Activated T-cell treated with anti-CD3 and anti-CD28 coated beads, Interleukin-2, amount 50 U/mL, for 48 hours (primary cell): ENCODE results near the gene MRPS12.
"Not testable (repeated sequence)": the region's sequence is repeated elsewhere in the genome, so short reads cannot be mapped to it uniquely, and the experiment has no call there.

Source experiments
- DNase-seq, 2 experiments: peaks; one replicate each; pipeline ENCODE4 v3.0.0-alpha.2; 2020

The MRPS12 gene

GRCh38 chr19:38930776-38931520 is at the start of gene MRPS12:
Gene MRPS12, plus strand, starts transcription at chr19:38930944. Its CDS starts 351 bp downstream, at chr19:38931295.
- peak in 1 of 2 experiments; percentile 98 for DNase-seq

DNA sequence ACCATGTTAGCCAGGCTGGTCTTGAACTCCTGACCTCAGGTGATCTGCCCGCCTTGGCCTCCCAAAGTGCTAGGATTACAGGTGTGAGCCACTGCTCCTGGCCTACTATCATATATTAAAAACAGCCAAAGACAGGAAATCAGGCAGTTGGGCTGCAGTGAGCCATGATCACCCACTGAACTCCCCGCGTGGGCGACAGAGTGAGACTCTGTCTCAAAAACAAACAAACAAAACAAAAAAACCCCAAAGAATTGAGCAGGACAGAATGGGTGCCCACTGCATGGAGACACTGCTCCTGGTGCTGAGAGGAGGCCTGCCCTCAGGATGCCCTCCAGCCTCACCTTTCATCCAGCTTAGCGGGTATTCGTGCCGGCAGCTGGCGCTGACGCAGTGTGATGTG is 47.5 kb upstream of the MRPS12 start:
- no peak for DNase-seq

DNA sequence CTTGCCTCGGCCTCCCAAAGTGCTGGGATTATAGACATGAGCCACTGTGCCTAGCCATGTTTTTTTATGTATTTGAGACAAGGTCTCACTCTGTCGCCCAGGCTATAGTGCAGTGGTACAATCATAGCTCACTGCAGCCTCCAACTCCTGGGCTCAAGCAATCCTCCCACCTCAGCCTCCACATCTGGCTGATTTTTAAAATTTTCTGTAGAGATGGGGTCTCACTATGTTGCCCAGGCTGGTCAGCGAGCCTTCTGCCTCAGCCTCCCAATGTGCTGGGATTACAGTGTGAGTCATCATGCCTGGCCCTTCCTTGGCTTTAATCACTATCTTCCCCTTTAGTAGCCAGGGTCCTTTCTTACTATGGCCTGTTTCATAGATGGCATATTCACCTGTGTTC is 46.1 kb upstream of the MRPS12 start:
- not testable (repeated sequence) for DNase-seq

DNA sequence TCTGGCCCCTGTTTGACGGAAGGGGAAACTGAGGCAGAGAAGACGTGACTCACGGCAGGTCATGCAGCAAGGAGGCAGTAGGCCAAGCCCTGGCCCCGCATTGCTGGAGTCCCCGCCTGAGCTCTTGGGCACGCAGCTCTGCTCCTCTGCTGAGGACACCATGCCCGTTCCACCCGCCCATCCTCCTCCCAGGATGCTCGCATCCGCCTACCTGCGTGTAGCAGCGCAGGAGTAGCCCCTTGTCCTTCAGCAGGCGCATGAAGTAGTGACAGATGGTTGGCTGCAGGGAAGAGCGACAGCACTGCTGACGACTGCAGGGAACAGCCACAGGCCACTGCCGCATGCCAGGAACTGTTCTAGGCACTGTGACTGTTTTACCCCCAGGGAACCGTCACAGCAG is 41.9 kb upstream of the MRPS12 start:
- no peak for DNase-seq

- DNase-seq: no peak
Observed at GRCh38 chr19:38889803-38890202, 40.9 kb upstream of the MRPS12 start.

DNA sequence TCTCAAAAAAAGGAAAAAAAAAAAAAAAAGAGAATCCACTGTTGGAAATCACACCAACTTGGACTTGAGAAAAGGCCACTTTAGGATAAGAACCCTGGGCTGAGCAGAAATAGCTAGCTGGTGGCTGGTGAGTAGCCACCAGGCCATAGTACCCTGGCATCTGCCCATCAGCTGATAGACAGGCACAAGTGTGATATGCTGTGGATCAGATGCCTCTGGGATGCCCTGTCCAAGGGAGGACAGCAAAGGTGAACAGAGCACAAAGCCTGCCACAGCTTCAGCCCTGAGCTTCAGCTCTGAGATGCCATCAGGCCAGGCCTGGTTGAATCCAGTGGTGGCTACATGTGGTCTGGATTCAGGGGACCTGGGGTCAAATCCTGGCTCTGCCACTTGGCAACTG is 40.1 kb upstream of the MRPS12 start:
- DNase-seq: no peak

DNA sequence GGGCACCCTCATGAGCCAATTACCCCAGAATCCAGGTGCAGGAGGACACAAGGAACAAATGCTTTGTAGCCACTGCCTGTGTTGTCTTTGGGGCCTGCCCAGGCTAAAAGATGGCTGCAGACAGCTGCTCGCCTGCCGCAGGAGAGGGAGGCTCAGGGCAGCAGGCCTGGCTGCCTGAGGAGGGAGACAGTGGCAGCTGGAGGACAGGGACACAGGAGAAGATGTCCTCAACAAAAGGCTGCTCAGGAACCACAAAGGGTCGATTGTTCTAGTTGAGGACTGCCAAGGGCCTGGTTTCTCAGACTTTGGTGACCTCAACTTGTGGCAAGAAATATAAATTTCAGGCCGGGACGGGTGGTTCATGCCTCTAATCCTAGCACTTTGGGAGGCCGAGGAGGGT is 39.0 kb upstream of the MRPS12 start:
- no peak for DNase-seq

GRCh38 chr19:38892841-38893240 is 37.9 kb upstream of the MRPS12 start:
- no peak for DNase-seq

- no peak for DNase-seq
Observed at GRCh38 chr19:38893341-38893771, 37.4 kb upstream of the MRPS12 start.

DNA sequence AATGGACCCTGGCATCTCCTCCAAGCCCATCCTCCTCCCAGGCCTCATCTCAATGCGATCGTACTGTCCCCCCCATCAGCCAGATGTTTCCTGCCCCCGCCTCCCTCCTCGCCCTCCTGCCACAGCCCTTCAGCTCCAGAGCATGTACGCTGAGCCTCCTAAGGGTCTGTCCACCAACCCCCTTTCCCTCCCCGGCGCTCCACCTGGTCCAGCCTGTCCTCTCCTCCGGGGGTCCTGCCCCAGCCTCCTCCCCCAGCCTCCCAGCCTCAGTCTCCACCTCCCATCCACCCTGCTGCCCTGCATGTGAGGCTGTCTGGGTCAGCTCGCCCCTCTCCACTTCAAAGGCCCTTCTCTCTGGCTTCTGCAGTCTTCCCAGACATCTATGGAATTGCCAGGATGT is 35.8 kb upstream of the MRPS12 start:
- no peak for DNase-seq

- DNase-seq: no peak
Observed at GRCh38 chr19:38898788-38899446, 31.8 kb upstream of the MRPS12 start.

DNA sequence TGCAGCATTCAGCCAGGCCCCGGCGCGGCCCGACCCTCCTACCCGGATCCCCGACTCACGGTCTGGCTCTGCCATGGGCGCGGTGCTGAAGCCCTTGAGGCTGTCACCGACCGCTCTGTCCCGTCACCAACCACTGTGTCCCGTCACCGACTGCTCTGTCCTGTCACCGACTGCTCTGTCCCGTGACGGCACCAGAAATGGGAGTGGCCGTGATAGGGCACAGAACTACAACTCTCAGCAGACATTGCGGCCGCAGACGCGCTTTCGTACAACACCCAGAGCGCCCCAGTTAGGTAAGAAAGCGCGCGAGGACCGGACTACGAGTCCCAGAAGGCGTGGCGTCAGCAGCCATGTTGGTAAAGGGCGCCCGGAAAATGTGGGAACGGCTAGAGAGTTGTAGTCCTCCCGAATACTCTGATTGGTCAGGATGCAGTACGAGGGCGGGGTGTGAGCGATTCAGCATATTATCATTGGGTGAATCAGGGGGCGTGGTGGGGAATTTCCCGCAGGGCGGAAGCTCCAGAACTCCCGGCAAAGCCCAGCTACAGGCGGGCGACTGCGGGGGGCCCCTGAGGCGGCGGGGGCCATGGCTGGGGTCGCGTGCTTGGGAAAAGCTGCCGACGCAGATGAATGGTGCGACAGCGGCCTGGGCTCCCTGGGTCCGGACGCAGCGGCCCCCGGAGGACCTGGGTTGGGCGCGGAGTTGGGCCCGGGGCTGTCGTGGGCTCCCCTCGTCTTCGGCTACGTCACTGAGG is 31.1 kb upstream of the MRPS12 start, which contains the start of the genes NFKBIB and SIRT2:
Gene NFKBIB (plus strand): TSS at position 523 of the 755 bp plus-strand sequence. CDS start 64 bp downstream, at position 587.
Gene SIRT2 (minus strand): TSS at position 172 of the 755 bp plus-strand sequence. CDS start 97 bp downstream, at position 75.
- peak; percentile 99 for DNase-seq

GRCh38 chr19:38900202-38900629 is 30.5 kb upstream of the MRPS12 start:
- DNase-seq: no peak

DNA sequence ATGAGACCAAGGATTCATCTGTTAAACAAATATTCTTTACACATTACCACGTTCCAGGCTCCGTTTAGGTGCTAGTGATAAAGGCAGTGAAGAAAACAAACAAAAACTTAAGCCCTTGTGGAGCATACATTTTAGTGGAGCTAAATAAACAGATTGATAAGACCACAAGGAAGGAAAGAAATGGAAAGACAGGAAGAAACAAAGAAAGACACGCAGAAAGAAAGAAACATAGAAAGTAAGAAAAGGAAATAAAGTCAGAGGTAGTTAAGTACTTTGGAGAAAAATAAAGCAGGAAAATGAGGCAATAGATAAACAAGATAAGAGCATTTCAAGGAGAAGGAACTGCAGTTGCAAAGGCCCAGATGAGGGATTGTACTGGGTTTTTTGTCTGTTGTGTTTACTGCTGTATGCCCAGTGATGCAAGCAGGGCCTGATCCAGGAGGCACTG is 30.0 kb upstream of the MRPS12 start:
- DNase-seq: no peak

GRCh38 chr19:38901683-38902082 is 29.1 kb upstream of the MRPS12 start:
- no peak for DNase-seq

- DNase-seq: no peak
Observed at GRCh38 chr19:38904581-38905539, 25.9 kb upstream of the MRPS12 start.

DNA sequence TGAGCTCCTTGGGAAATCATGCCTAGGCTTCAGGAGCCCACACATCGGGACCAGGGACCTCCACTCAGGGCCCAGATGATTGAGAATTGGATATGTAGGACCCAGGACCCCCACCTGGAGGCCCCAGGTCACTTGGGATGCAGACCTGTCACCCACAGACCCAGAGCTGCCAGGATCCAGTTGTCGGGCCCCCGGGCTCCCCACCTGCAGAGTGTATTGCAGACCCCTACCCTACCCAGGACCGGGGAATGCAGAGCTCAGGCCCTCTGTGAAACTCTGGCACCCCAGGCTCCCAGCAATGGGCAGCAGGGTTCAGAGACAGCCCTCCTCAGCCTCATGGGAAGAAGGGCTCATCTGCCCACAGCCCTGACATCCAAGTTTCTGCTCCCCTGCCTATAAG is 25.1 kb upstream of the MRPS12 start:
- DNase-seq: no peak

- DNase-seq: no peak
Observed at GRCh38 chr19:38907227-38907626, 23.5 kb upstream of the MRPS12 start.

- no peak for DNase-seq
Observed at GRCh38 chr19:38907670-38908069, 23.1 kb upstream of the MRPS12 start.

DNA sequence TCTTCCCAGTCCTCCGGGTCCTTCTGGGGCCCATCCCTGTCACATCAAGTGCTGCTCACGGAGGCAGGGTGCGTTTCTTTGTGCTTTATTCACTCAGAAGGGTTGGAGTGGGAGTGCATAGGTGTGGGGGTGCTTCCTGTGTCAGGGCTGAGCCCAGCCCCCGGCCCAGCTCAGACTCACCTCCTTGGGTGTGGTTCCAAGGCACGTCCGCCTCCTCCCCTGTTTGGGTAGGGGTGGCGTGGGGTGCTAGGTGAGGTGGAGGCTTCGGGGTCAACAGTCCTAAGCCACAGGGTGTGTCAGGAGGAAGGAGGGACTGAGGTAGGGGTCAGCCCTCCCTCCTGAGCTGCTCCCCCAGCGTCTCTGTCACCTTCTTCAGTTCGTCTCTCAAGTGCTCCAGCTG is 21.8 kb upstream of the MRPS12 start:
- no peak for DNase-seq

- DNase-seq: no peak
Observed at GRCh38 chr19:38910488-38910887, 20.3 kb upstream of the MRPS12 start.

DNA sequence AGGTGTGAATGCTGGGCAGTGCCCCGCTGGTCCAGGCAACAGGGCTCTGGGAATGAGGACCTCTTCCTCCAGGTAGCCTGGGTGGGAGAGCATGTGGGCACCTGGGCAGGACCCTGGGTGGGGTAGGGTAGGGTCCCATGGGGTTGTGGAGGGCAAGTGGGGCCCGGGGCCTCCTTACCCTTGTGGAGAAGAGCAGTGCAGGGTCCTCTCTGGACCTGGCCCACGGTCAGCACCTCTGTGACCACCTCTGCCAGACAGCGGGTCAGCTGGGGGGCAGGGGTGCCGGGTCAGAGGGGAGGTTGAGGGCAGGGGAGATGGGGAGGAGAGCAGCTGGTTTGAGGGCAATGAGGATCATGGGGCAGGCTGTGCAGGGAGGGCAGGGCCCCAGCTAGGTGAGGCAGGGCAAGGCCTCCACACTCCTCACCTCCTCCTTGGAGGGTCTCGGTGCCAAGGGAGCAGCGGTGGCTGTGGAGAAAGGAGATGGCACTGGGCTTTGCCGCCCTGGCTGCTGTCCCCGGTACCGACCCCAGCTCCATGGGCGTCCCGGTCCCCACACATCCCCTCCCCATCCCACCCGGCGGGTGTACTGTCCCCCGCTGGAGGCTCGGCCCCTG is 19.2 kb upstream of the MRPS12 start:
- no peak for DNase-seq
